Superior temporal gyrus (tissue), 1 donor: ENCODE measurements around the gene GRID1.
A peak's percentile ranks its signal among the peaks of the same experiment; 100 is the strongest.

Source experiments
- DNase-seq: peaks from one replicate; pipeline ENCODE4 v3.0.0-alpha.2; 2016; ENCODE audit errors: extremely low spot score

Gene GRID1

GRCh38 chr10:86230557-86231180 lies 135.9 kb downstream of the GRID1 start:
- DNase-seq: no peak

GRCh38 chr10:86229811-86230556 lies 136.6 kb downstream of the GRID1 start:
- DNase-seq: no peak

GRCh38 chr10:86229376-86229775 lies 137.2 kb downstream of the GRID1 start:
- DNase-seq: no peak

GRCh38 chr10:86227501-86228258 lies 138.9 kb downstream of the GRID1 start:
- no peak for DNase-seq

GRCh38 chr10:86226781-86227201 lies 139.8 kb downstream of the GRID1 start:
- DNase-seq: no peak

GRCh38 chr10:86226016-86226415 lies 140.6 kb downstream of the GRID1 start:
- DNase-seq: no peak

GRCh38 chr10:86225103-86225782 lies 141.4 kb downstream of the GRID1 start:
- peak; percentile 60 for DNase-seq

GRCh38 chr10:86224354-86225102 lies 142.1 kb downstream of the GRID1 start:
- DNase-seq: no peak

- no peak for DNase-seq
Measured at GRCh38 chr10:86223256-86223655, 143.3 kb downstream of the GRID1 start.

GRCh38 chr10:86222687-86223086 lies 143.9 kb downstream of the GRID1 start:
- DNase-seq: no peak

GRCh38 chr10:86222336-86222650 lies 144.3 kb downstream of the GRID1 start:
- DNase-seq: no peak

GRCh38 chr10:86221442-86222335 lies 144.9 kb downstream of the GRID1 start:
- no peak for DNase-seq

- no peak for DNase-seq
Measured at GRCh38 chr10:86220626-86221025, 146.0 kb downstream of the GRID1 start.

GRCh38 chr10:86219271-86219670 lies 147.3 kb downstream of the GRID1 start:
- DNase-seq: no peak

GRCh38 chr10:86218842-86219241 lies 147.8 kb downstream of the GRID1 start:
- no peak for DNase-seq

- DNase-seq: no peak
Measured at GRCh38 chr10:86218160-86218559, 148.4 kb downstream of the GRID1 start.

- DNase-seq: no peak
Measured at GRCh38 chr10:86217371-86218080, 149.1 kb downstream of the GRID1 start.

GRCh38 chr10:86216886-86217285 lies 149.7 kb downstream of the GRID1 start:
- no peak for DNase-seq

- DNase-seq: no peak
Measured at GRCh38 chr10:86215712-86216111, 150.9 kb downstream of the GRID1 start.

- DNase-seq: no peak
Measured at GRCh38 chr10:86215046-86215445, 151.5 kb downstream of the GRID1 start.
